Measurements from ENCODE around the gene RTKN2.

- TF ChIP-seq, protein P1, sequence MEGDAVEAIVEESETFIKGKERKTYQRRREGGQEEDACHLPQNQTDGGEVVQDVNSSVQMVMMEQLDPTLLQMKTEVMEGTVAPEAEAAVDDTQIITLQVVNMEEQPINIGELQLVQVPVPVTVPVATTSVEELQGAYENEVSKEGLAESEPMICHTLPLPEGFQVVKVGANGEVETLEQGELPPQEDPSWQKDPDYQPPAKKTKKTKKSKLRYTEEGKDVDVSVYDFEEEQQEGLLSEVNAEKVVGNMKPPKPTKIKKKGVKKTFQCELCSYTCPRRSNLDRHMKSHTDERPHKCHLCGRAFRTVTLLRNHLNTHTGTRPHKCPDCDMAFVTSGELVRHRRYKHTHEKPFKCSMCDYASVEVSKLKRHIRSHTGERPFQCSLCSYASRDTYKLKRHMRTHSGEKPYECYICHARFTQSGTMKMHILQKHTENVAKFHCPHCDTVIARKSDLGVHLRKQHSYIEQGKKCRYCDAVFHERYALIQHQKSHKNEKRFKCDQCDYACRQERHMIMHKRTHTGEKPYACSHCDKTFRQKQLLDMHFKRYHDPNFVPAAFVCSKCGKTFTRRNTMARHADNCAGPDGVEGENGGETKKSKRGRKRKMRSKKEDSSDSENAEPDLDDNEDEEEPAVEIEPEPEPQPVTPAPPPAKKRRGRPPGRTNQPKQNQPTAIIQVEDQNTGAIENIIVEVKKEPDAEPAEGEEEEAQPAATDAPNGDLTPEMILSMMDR (IDR thresholded peaks at IDR 0.05; ENCODE audit: insufficient read depth, low read length), result no peak
- TF ChIP-seq GABPA (IDR thresholded peaks at IDR 0.05; ENCODE audit: low read depth) (no peak), REST (IDR thresholded peaks at IDR 0.05; ENCODE audit: insufficient replicate concordance, low read depth) (no peak), POLR2AphosphoS5 (IDR thresholded peaks at IDR 0.05; ENCODE audit: low read depth) (no peak), SPI1 (IDR thresholded peaks at IDR 0.05; ENCODE audit: borderline replicate concordance, low read depth) (no peak)
Observed at GRCh38 chr10:62171791-62172190, 96.9 kb downstream of the RTKN2 start.

Data from HL-60 (cell line).